ENCODE data around the gene IRX4.
"Not testable (repeated sequence)": the region's sequence is repeated elsewhere in the genome, so short reads cannot be mapped to it uniquely, and the experiment has no call there.

The IRX4 gene

GRCh38 chr5:1877103-1878049, 5.3 kb downstream of the IRX4 start:
- no peak for DNase-seq

GRCh38 chr5:1876660-1877064, 6.1 kb downstream of the IRX4 start:
- no peak for DNase-seq

GRCh38 chr5:1875843-1876659, 6.7 kb downstream of the IRX4 start:
- DNase-seq = no peak

GRCh38 chr5:1875281-1875842, 7.4 kb downstream of the IRX4 start:
- no peak for DNase-seq

- DNase-seq = no peak
Measured at GRCh38 chr5:1874771-1875220, 7.9 kb downstream of the IRX4 start.

- no peak for DNase-seq
Measured at GRCh38 chr5:1874348-1874747, 8.4 kb downstream of the IRX4 start.

GRCh38 chr5:1873243-1873959, 9.3 kb downstream of the IRX4 start:
- no peak for DNase-seq

GRCh38 chr5:1871441-1871840, 11.3 kb downstream of the IRX4 start:
- DNase-seq = no peak

GRCh38 chr5:1870435-1871272, 12.1 kb downstream of the IRX4 start:
- not testable (repeated sequence) for DNase-seq

GRCh38 chr5:1868886-1869475, 13.7 kb downstream of the IRX4 start:
- no peak for DNase-seq

- DNase-seq = no peak
Measured at GRCh38 chr5:1867815-1868143, 14.9 kb downstream of the IRX4 start.

- DNase-seq = no peak
Measured at GRCh38 chr5:1867114-1867814, 15.5 kb downstream of the IRX4 start.

- no peak for DNase-seq
Measured at GRCh38 chr5:1865948-1866347, 16.8 kb downstream of the IRX4 start.

GRCh38 chr5:1865486-1865885, 17.2 kb downstream of the IRX4 start:
- no peak for DNase-seq

- DNase-seq = no peak
Measured at GRCh38 chr5:1864896-1865440, 17.8 kb downstream of the IRX4 start.

GRCh38 chr5:1860949-1861348, 21.8 kb downstream of the IRX4 start:
- DNase-seq = no peak

- no peak for DNase-seq
Measured at GRCh38 chr5:1860021-1860610, 22.6 kb downstream of the IRX4 start.

GRCh38 chr5:1859099-1859498, 23.6 kb downstream of the IRX4 start:
- no peak for DNase-seq

GRCh38 chr5:1858436-1858835, 24.3 kb downstream of the IRX4 start:
- no peak for DNase-seq

- no peak for DNase-seq
Measured at GRCh38 chr5:1857256-1857600, 25.5 kb downstream of the IRX4 start.
